Breast epithelium (tissue), 4 donors: ENCODE results near the gene GRIK4. TPM values are rescaled to one million over a fixed set of nuclear protein-coding genes. Genes with fewer than 3 reads are reported as not detected.

Source experiments
- DNase-seq, 2 donors: peaks; one replicate each; pipeline ENCODE4 v3.0.0-alpha.2; 2019; ENCODE audit warnings: low spot score in 2 of 2
- H3K27ac ChIP-seq, 2 donors: fragments of 200-600 bp; sonication (generic) in 1 of 2; one replicate each; pipeline ENCODE4 v1.5.1; 2016 to 2019; ENCODE audit warnings: mild to moderate bottlenecking in 1 of 2
- H3K27me3 ChIP-seq, 2 donors: fragments of 200-600 bp; sonication (generic) in 1 of 2; one replicate each; pipeline versions ENCODE4 v1.5.1 to v1.6.0; 2017 to 2019; ENCODE audit warnings: control low read depth in 1 of 2, mild to moderate bottlenecking in 1 of 2
- H3K36me3 ChIP-seq: fragments of 200-600 bp; one replicate; pipeline ENCODE4 v1.5.1; 2019
- H3K4me1 ChIP-seq, 2 donors: fragments of 200-600 bp; sonication (generic); one replicate each; pipeline ENCODE4 v1.5.1; 2016 to 2019; ENCODE audit warnings: control low read depth in 1 of 2
- H3K4me3 ChIP-seq, 3 donors: fragments of 200-600 bp; sonication (generic); 1 replicate in 2 of 3; 2 replicates in 1 of 3; pipeline ENCODE4 v1.5.1; 2016 to 2019; ENCODE audit warnings: mild to moderate bottlenecking in 3 of 3, moderate library complexity in 2 of 3
- H3K9me3 ChIP-seq, 2 donors: fragments of 200-600 bp; sonication (generic) in 1 of 2; one replicate each; pipeline ENCODE4 v1.5.1; 2016 to 2019; ENCODE audit warnings: control low read depth in 1 of 2
- POLR2A ChIP-seq: fragments of 450-650 bp; IDR thresholded peaks from one replicate; pipeline ENCODE4 v1.6.1; 2016; ENCODE audit warnings: antibody characterized with exemption, mild to moderate bottlenecking, moderate library complexity
- POLR2AphosphoS5 ChIP-seq, 3 donors: sonication (generic); formaldehyde crosslinking; IDR thresholded peaks; one replicate each; pipeline ENCODE4 v1.6.1; 2017; ENCODE audit warnings: antibody characterized with exemption in 3 of 3
- intact Hi-C: fragments of 100-400 bp; cut with DNase I; formaldehyde crosslinking; loops from one replicate; pipeline ENCODE4 v1.15.1; 2023; ENCODE audit warnings: low total_unique reads
- total RNA-seq, 3 donors: library from RNA; depleted of rRNA; stranded (reverse); fragments of >200 nt; gene quantifications; one replicate each; pipeline ENCODE4 v1.1.0, GENCODE V29; 2016
- TF ChIP-seq, protein P1 (sequence below), 3 donors: fragments of 450-650 bp; IDR thresholded peaks; one replicate each; pipeline ENCODE4 v1.5.1; 2016 to 2017; ENCODE audit warnings: antibody characterized with exemption in 3 of 3, mild to moderate bottlenecking in 3 of 3, moderate library complexity in 3 of 3

The GRIK4 gene
- total RNA-seq, 3 donors from 2014 or later, result 0.29 to 0.66 TPM; not detected in 1

- no peaks in the 10 kb centered on the region for H3K36me3 ChIP-seq
- H3K27me3 ChIP-seq, result no peaks in the 10 kb centered on the region
- TF ChIP-seq POLR2A (no peak), POLR2AphosphoS5 (IDR thresholded peaks at IDR 0.05) (no peak)
- TF ChIP-seq, protein P1, sequence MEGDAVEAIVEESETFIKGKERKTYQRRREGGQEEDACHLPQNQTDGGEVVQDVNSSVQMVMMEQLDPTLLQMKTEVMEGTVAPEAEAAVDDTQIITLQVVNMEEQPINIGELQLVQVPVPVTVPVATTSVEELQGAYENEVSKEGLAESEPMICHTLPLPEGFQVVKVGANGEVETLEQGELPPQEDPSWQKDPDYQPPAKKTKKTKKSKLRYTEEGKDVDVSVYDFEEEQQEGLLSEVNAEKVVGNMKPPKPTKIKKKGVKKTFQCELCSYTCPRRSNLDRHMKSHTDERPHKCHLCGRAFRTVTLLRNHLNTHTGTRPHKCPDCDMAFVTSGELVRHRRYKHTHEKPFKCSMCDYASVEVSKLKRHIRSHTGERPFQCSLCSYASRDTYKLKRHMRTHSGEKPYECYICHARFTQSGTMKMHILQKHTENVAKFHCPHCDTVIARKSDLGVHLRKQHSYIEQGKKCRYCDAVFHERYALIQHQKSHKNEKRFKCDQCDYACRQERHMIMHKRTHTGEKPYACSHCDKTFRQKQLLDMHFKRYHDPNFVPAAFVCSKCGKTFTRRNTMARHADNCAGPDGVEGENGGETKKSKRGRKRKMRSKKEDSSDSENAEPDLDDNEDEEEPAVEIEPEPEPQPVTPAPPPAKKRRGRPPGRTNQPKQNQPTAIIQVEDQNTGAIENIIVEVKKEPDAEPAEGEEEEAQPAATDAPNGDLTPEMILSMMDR (IDR thresholded peaks at IDR 0.05), result no peak
- no peaks in the 10 kb centered on the region for H3K9me3 ChIP-seq
- DNase-seq, result no peak
- H3K4me1 ChIP-seq, result no peaks in the 10 kb centered on the region
- H3K4me3 ChIP-seq, result no peak overlapping the region
- H3K27ac ChIP-seq, result no peak overlapping the region
- intact Hi-C loops, result no loop called here
Measured at GRCh38 chr11:120857508-120857907, 346.0 kb downstream of the GRIK4 start.

DNA sequence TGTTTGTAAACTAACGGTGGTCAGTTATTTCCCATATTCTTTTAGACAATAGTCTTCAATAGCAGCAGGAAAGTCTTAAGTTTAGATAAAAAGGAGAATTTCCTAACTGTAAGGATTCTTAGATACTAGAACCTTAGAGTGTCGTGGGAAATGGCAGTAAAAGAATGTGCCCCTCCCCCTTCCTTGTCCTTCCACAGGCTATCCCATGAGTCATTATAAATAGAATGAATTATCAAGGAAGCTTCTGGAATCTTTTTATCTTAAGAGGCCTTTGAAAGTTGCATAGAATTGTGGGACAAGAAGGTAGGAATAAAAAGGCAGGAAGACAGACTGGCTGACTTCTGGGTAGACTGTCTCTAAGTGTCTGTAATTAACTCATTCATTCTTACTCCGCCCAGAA is 347.2 kb downstream of the GRIK4 start:
- Histone ChIP-seq H3K36me3 (no peaks in the 10 kb centered on the region), H3K27ac (no peak overlapping the region), H3K9me3 (no peaks in the 10 kb centered on the region), H3K4me1 (no peaks in the 10 kb centered on the region), H3K27me3 (no peaks in the 10 kb centered on the region), H3K4me3 (no peak overlapping the region)
- no peak for DNase-seq
- intact Hi-C loops, result no loop called here
- TF ChIP-seq, protein P1 (IDR thresholded peaks at IDR 0.05), result no peak
- TF ChIP-seq POLR2AphosphoS5 (IDR thresholded peaks at IDR 0.05) (no peak), POLR2A (no peak)

- H3K36me3 ChIP-seq, result no peaks in the 10 kb centered on the region
- H3K4me3 ChIP-seq, result no peak overlapping the region
- no peaks in the 10 kb centered on the region for H3K27me3 ChIP-seq
- intact Hi-C loops, result no loop called here
- TF ChIP-seq POLR2A, result no peak
- no peak for TF ChIP-seq POLR2AphosphoS5 (IDR thresholded peaks at IDR 0.05)
- TF ChIP-seq, protein P1 (IDR thresholded peaks at IDR 0.05), result no peak
- no peaks in the 10 kb centered on the region for H3K9me3 ChIP-seq
- H3K4me1 ChIP-seq, result no peaks in the 10 kb centered on the region
- DNase-seq, result no peak
- H3K27ac ChIP-seq, result no peak overlapping the region
Measured at GRCh38 chr11:120859552-120860295, 348.2 kb downstream of the GRIK4 start.

GRCh38 chr11:120863359-120863758 is 351.8 kb downstream of the GRIK4 start:
- TF ChIP-seq, protein P1 (IDR thresholded peaks at IDR 0.05), result no peak
- TF ChIP-seq POLR2A (no peak), POLR2AphosphoS5 (IDR thresholded peaks at IDR 0.05) (no peak)
- Histone ChIP-seq H3K27me3 (peaks cover 0 to 20% of the 10 kb centered on the region in 2 donors), H3K4me1 (no peaks in the 10 kb centered on the region), H3K27ac (no peak overlapping the region), H3K36me3 (no peaks in the 10 kb centered on the region), H3K9me3 (no peaks in the 10 kb centered on the region), H3K4me3 (no peak overlapping the region)
- intact Hi-C loops, result no loop called here
- DNase-seq, result no peak

DNA sequence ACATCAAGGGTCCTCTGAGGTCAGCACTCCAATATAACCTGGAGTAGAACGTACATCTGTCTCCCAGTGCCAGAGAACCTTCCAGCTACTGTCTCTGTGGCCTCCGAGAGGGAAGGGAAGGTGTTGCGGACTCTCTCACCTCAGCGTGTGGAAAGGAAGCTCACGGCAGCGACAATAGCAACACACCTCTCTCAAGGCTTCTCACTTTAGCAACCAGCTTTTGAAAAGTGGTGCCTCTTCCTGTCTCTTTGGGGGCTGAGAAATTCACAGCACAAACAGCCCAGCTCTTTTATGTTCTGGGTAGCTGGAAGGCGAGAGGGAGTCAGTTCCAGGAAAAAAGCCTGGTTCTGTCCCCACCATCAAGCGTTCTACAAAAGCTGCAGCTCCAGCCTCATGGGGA is 355.5 kb downstream of the GRIK4 start:
- TF ChIP-seq POLR2A, result no peak
- intact Hi-C loops, result loop anchor here (2.0 kb wide), 1 partner anchor 60 kb away; no protein-coding TSS in a partner anchor
- no peaks in the 10 kb centered on the region for H3K4me1 ChIP-seq
- no peak for DNase-seq
- no peak overlapping the region for H3K4me3 ChIP-seq
- peaks cover 0 to 32% of the 10 kb centered on the region in 2 donors for H3K27me3 ChIP-seq
- H3K9me3 ChIP-seq, result no peaks in the 10 kb centered on the region
- no peaks in the 10 kb centered on the region for H3K36me3 ChIP-seq
- no peak overlapping the region for H3K27ac ChIP-seq
